SIG-M5 treated with dmso at 0.1 percent for 504 hours (cell line): ENCODE results near the gene PATE3.

Source experiments
- DNase-seq: peaks from one replicate; lab custom pipeline; 2025; ENCODE audit not compliant: unreplicated experiment; lab: John Stamatoyannopoulos, UW

Gene PATE3

GRCh38 chr11:125787827-125788226, at the start of gene PATE3:
Gene PATE3, plus strand, starts transcription at chr11:125788127. Its CDS starts 25 bp downstream, at chr11:125788152.
- DNase-seq = no peak

GRCh38 chr11:125740617-125741016, 47.3 kb upstream of the PATE3 start:
- no peak for DNase-seq

GRCh38 chr11:125743681-125744080, 44.2 kb upstream of the PATE3 start:
- no peak for DNase-seq

GRCh38 chr11:125745979-125746378, 41.9 kb upstream of the PATE3 start, which contains the start of gene PATE1:
Gene PATE1, plus strand, starts transcription at chr11:125746279. Its CDS starts 26 bp downstream, at chr11:125746305.
- no peak for DNase-seq

DNA sequence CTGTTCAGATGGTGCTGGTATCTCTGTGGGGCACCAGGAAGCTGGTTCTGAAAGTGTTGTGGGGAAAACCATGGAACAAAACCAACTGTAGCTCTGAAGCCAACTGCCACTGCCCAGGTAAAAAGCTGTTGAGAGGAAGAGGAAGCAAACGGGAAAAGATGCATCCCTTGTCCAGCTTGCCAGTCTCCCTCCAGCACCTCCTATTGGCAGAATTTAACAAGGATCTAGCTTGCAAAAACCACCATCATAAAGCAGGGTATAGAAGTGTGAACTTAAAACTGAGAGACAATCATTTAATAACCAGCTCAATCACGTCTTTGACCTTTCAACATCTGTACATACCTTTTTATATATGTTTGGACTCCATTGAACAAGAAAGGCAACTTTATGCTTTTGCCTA, 37.3 kb upstream of the PATE3 start:
- no peak for DNase-seq

DNA sequence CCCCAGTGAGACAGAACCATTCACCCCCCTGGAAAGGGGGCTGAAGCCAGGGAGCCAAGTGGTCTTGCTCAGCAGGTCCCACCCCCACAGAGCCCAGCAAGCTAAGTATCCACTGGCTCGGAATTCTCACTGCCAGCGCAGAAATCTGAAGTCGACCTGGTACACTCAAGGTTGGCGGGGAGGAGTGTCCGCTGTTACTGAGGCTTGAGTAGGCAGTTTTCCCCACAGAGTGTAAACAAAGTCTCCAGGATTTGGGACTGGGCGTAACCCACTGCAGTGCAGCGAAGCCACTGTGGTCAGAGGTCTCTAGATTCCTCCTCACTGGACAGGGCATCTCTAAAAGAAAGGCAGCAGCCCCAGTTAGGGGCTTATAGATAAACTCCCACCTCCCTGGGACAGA, 31.9 kb upstream of the PATE3 start:
- no peak for DNase-seq

GRCh38 chr11:125762445-125762844, 25.5 kb upstream of the PATE3 start:
- no peak for DNase-seq

- no peak for DNase-seq
These were observed 24.4 kb upstream of the PATE3 start for GRCh38 chr11:125763483-125763882.

- no peak for DNase-seq
These were observed 21.7 kb upstream of the PATE3 start for GRCh38 chr11:125766251-125766650.

GRCh38 chr11:125768336-125769046, 19.4 kb upstream of the PATE3 start:
- DNase-seq = no peak

DNA sequence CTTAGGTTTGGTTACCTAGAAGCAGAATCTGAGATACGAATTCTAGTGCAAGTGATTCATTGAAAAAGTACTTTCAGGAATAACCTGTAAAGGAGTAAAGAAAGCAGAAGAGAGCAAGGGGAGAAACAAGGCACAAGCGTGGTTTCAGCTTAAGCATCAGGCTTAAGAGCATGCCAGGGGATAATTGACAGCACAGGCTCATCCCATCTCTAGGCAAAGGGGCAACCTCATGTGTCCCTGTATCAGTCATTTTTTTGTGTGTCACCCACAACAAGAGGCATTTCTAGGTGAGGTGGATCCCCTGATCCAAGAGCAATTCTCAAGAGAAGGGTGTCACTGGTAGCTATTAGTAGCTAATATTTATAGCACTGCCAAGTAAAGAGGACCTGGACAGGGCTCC, 17.3 kb upstream of the PATE3 start:
- DNase-seq = no peak

- DNase-seq = no peak
These were observed 15.0 kb upstream of the PATE3 start for GRCh38 chr11:125772834-125773505.

DNA sequence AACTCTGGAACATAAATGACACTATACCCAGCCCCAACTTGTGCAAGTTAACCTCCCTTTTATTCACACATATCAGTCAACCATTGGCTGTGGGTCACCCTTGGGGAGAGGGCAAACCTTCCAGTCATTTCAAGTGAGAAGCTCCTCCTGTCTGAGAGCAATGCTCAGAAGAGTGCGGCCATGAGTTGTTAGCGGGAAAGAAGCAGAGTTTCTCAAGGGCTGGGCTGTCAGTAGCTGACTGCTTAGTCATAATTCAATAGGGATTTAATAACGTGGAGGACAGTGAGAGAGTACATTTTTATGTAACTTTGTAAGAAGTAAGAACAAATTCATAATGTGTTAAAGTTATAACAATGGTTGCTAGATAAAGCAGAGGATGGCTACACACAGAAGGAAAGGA, 14.4 kb upstream of the PATE3 start:
- no peak for DNase-seq

- DNase-seq = no peak
These were observed 10.6 kb upstream of the PATE3 start for GRCh38 chr11:125777309-125777708.

- no peak for DNase-seq
These were observed 9.2 kb upstream of the PATE3 start, which contains the start of gene PATE2 for GRCh38 chr11:125778728-125779127. Gene PATE2, minus strand, starts transcription at chr11:125778828. Its CDS starts 55 bp downstream, at chr11:125778773.

DNA sequence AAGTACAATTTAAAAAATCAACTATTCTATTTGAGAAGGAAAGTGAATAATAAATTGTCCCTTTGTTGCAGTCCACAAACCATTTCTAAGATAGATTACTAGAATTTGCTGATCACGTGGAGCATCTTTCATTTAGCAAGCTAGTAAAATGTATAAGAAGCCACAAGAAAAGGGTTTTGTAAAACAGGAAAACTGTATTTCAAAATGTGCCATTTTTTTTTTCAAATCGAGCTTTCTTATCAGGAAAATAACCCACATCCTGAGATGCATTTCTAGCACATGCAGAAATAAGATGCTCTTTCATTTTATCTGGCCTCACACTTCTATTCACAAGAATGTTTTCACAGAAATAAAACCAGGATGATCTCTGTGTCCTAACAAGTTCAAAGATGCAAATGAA, 3.2 kb upstream of the PATE3 start:
- no peak for DNase-seq

- no peak for DNase-seq
These were observed 2.9 kb downstream of the PATE3 start for GRCh38 chr11:125790825-125791224.

GRCh38 chr11:125797641-125798040, 9.7 kb downstream of the PATE3 start:
- no peak for DNase-seq

- DNase-seq = no peak
These were observed 11.9 kb downstream of the PATE3 start for GRCh38 chr11:125799808-125800207.

GRCh38 chr11:125802387-125802786, 14.5 kb downstream of the PATE3 start:
- DNase-seq = no peak

DNA sequence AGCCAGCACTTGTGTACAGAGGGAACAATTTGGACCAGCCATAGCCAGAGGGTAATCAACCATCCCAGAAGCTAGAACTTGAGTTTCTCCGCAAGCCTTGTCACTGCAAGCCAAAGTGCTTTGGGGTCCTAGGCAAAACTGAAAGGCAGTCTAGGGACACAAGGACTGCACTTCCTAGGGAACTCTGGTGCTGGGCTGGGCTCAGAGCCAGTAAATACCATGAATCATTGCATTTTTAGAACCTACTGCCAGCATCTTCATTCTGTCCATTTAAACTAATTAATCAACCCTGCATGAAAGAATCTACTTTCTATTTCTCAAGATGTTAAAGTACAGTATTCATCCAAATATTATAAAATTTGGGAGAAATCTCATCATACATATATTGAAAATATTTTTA, 20.0 kb downstream of the PATE3 start:
- no peak for DNase-seq

DNA sequence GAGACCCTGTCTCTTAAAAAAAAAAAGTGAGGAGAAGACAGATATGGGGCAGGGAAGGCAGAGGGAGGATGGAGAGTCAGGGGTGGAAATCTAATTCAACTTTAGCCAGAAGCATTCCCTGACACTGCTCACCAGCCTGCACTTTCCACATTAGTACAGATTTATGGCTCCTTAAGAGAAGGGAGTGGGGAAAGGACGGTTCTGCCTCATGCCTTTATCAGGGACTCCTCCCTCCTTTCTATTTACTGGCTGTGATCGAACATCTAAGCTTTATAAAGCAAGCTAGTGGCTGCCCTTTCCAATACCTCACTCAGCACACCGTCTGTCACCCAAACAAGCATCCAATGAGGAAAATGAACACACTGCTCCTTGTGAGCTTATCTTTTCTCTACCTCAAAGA, 45.1 kb downstream of the PATE3 start, which contains the start of gene PATE4:
TSS of gene PATE4 (plus strand) at position 301 of the 400 bp plus-strand sequence. CDS start at position 345, 44 bp downstream.
- DNase-seq = no peak
